DMS114 treated with DMSO at 0.1 percent for 48 hours (cell line): Measurements from ENCODE around the gene DSN1.

Experiments used
- DNase-seq: peaks from one replicate; lab custom pipeline; 2025; ENCODE audit not compliant: unreplicated experiment; lab: John Stamatoyannopoulos, UW

DSN1 gene

GRCh38 chr20:36758276-36758675, 15.3 kb downstream of the DSN1 start:
- DNase-seq = no peak

- DNase-seq = no peak
Observed at GRCh38 chr20:36756496-36756895, 17.1 kb downstream of the DSN1 start.

- peak; percentile 57 for DNase-seq
Observed at GRCh38 chr20:36754656-36755222, 18.8 kb downstream of the DSN1 start.

- DNase-seq = no peak
Observed at GRCh38 chr20:36752582-36752981, 21.0 kb downstream of the DSN1 start.

- peak; percentile 85 for DNase-seq
Observed at GRCh38 chr20:36745927-36746659, 27.5 kb downstream of the DSN1 start, which contains the start of gene NDRG3. TSS of gene NDRG3 (minus strand) at chr20:36746090. CDS start at chr20:36721735, 24,355 bp downstream.

- DNase-seq = no peak
Observed at GRCh38 chr20:36745234-36745926, 28.2 kb downstream of the DSN1 start.

GRCh38 chr20:36744764-36745191, 28.8 kb downstream of the DSN1 start:
- no peak for DNase-seq

- DNase-seq = no peak
Observed at GRCh38 chr20:36744243-36744642, 29.3 kb downstream of the DSN1 start.

GRCh38 chr20:36742558-36742957, 31.0 kb downstream of the DSN1 start:
- DNase-seq = no peak

GRCh38 chr20:36741072-36741471, 32.5 kb downstream of the DSN1 start:
- no peak for DNase-seq

- DNase-seq = no peak
Observed at GRCh38 chr20:36737183-36737499, 36.4 kb downstream of the DSN1 start.

GRCh38 chr20:36736451-36737182, 36.9 kb downstream of the DSN1 start:
- no peak for DNase-seq

- DNase-seq = no peak
Observed at GRCh38 chr20:36732456-36732855, 41.1 kb downstream of the DSN1 start.

- DNase-seq = no peak
Observed at GRCh38 chr20:36728986-36729385, 44.6 kb downstream of the DSN1 start.

- DNase-seq = no peak
Observed at GRCh38 chr20:36726168-36726567, 47.4 kb downstream of the DSN1 start.

GRCh38 chr20:36720510-36720909, 53.1 kb downstream of the DSN1 start:
- no peak for DNase-seq

GRCh38 chr20:36717657-36718056, 55.9 kb downstream of the DSN1 start:
- DNase-seq = no peak

GRCh38 chr20:36717021-36717420, 56.5 kb downstream of the DSN1 start:
- no peak for DNase-seq

- DNase-seq = no peak
Observed at GRCh38 chr20:36712775-36713174, 60.8 kb downstream of the DSN1 start.

GRCh38 chr20:36709126-36709525, 64.4 kb downstream of the DSN1 start:
- no peak for DNase-seq

GRCh38 chr20:36703530-36703929, 70.0 kb downstream of the DSN1 start:
- no peak for DNase-seq
